ENCODE results near the gene SAMD1. TPM values are rescaled to one million over a fixed set of nuclear protein-coding genes. Genes with fewer than 3 reads are reported as not detected.

SAMD1 gene
- total and polyA plus RNA-seq, 2 experiments from 2014 or later: 32.2 to 69.0 TPM

DNA sequence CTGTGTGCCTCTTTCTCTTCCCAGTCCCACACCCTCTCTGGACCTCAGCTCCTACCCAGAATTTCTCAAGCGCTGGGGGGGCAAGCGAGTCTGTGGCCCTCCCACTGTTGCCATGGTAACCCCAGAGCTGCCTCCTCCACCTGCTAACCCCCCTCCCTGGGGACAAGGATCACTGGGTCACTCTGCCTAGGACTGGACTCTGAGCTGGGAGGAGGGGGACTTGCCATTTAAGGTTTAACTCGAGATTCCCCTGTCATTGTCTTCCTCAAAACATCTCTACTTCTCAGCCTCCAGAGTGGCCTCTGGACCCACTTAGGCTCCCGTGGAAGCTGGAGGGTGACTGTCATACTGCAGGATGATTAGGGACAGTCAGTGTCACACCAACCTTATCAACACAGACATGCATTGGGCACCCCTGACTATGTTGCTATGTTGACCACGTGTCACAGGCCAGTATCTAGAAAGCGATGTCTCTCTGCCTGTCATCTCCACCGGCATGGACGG is 30.8 kb downstream of the SAMD1 start:
- Mint-ChIP-seq H3K27ac (no peak overlapping the region), H3K4me3 (no peak overlapping the region), H3K27me3 (ENCODE audit: insufficient read depth, low read depth, poor library complexity) (peaks cover 32% of the 10 kb centered on the region), H3K36me3 (ENCODE audit: low read depth) (peaks cover 2% of the 10 kb centered on the region; the same call in 1 of the 3 replicates), H3K4me1 (peaks cover 14% of the 10 kb centered on the region), H3K9me3 (no peaks in the 10 kb centered on the region)
- H3F3A ChIP-seq (replicated peaks; ENCODE audit: low read depth): no peaks in the 10 kb centered on the region; the same call in 1 of the 2 replicates
- no peak overlapping the region for H3K4me3 ChIP-seq
- peaks cover 8% of the 10 kb centered on the region; the same call in 1 of the 2 replicates for H3K4me1 ChIP-seq (ENCODE audit: insufficient read depth)
- H3K36me3 ChIP-seq (ENCODE audit: insufficient read depth): no peaks in the 10 kb centered on the region
- H3K4me2 ChIP-seq: no peak overlapping the region
- no peaks in the 10 kb centered on the region; the same call in 1 of the 2 replicates for H4K20me1 ChIP-seq (replicated peaks; ENCODE audit: insufficient read depth)
- no peak overlapping the region for H2AFZ ChIP-seq
- H3K79me2 ChIP-seq (replicated peaks; ENCODE audit: insufficient read depth): no peaks in the 10 kb centered on the region
- no peak for DNase-seq (ENCODE audit: low spot score)
- no peak overlapping the region for H3K27ac ChIP-seq (ENCODE audit: low read depth)
- H3K9me2 ChIP-seq (ENCODE audit: insufficient read depth): no peaks in the 10 kb centered on the region
- no peak for TF ChIP-seq NANOG (IDR thresholded peaks at IDR 0.05; ENCODE audit: borderline replicate concordance)
- no peak for TF ChIP-seq EZH2phosphoT487 (IDR thresholded peaks at IDR 0.05; ENCODE audit: unreplicated experiment)
- TF ChIP-seq POLR2AphosphoS5 (IDR thresholded peaks at IDR 0.05; ENCODE audit: low read depth): no peak
- no peak for TF ChIP-seq ZNF331 (CRISPR knock-in tag; IDR thresholded peaks at IDR 0.05; ENCODE audit: low read depth)
- no peak for TF ChIP-seq ETS1 (IDR thresholded peaks at IDR 0.05)
- no peak for TF ChIP-seq CTCF (conservative IDR thresholded peaks at IDR 0.05; ENCODE audit: low read depth in 2 of 2)
- no peak for TF ChIP-seq CREB1 (CRISPR knock-in tag; IDR thresholded peaks at IDR 0.05; ENCODE audit: low read depth)
- TF ChIP-seq ZNF462 (CRISPR knock-in tag; IDR thresholded peaks at IDR 0.05): no peak
- TF ChIP-seq JUNB (IDR thresholded peaks at IDR 0.05; ENCODE audit: unreplicated experiment): no peak
- TF ChIP-seq ZNF114 (CRISPR knock-in tag; IDR thresholded peaks at IDR 0.05): no peak
- no peak for TF ChIP-seq EZH2 (IDR thresholded peaks at IDR 0.05; ENCODE audit: low read depth, unreplicated experiment)
- peaks cover 25% of the 10 kb centered on the region for H3K27me3 ChIP-seq (ENCODE audit: insufficient read depth)
- no peak for ATAC-seq
